Central memory CD8-positive, alpha-beta T cell (primary cell): ENCODE results near the gene ZNF718.
A peak's percentile ranks its signal among the peaks of the same experiment; 100 is the strongest.
"Not testable (repeated sequence)": the region's sequence is repeated elsewhere in the genome, so short reads cannot be mapped to it uniquely, and the experiment has no call there.

Experiments
- ATAC-seq: fragments of 150-1000 bp; cut with Tn5 transposase; replicated peaks from 2 replicates; pipeline ENCODE4 v1.10.0; 2022; ENCODE audit warnings: mild to moderate bottlenecking, moderate FRiP score, moderate number of reproducible peaks; ENCODE audit not compliant: poor library complexity, severe bottlenecking; ENCODE audit errors: extremely low read depth
- DNase-seq, 2 donors: peaks; one replicate each; pipeline ENCODE4 v3.0.0; 2021; ENCODE audit warnings: low spot score in 2 of 2
- H3K27ac Mint-ChIP-seq: one replicate; pipeline ENCODE4 v1.8.0; 2022; ENCODE audit warnings: low read depth, mild to moderate bottlenecking, moderate library complexity, mixed read lengths
- H3K27me3 Mint-ChIP-seq: one replicate; pipeline ENCODE4 v1.8.0; 2022; ENCODE audit warnings: mixed read lengths
- H3K36me3 Mint-ChIP-seq: one replicate; pipeline ENCODE4 v1.8.0; 2022; ENCODE audit warnings: mild to moderate bottlenecking, moderate library complexity, mixed read lengths; ENCODE audit not compliant: insufficient read depth
- H3K4me1 Mint-ChIP-seq: one replicate; pipeline ENCODE4 v1.8.0; 2022; ENCODE audit warnings: mixed read lengths
- H3K4me3 Mint-ChIP-seq: one replicate; pipeline ENCODE4 v1.8.0; 2022; ENCODE audit warnings: mild to moderate bottlenecking, moderate library complexity, mixed read lengths
- H3K9me3 Mint-ChIP-seq: one replicate; pipeline ENCODE4 v1.8.0; 2022; ENCODE audit warnings: mixed read lengths

ZNF718 gene

GRCh38 chr4:121408-122084 lies 2.8 kb upstream of the ZNF718 start:
- peak in 1 of 2 donors; percentile 35 for DNase-seq
- Mint-ChIP-seq H3K4me3 (peak overlapping the region; percentile 65), H3K9me3 (peaks cover 5% of the 10 kb centered on the region), H3K36me3 (peaks cover 20% of the 10 kb centered on the region), H3K27me3 (no peaks in the 10 kb centered on the region), H3K27ac (peak overlapping the region; percentile 95), H3K4me1 (peaks cover 43% of the 10 kb centered on the region)
- peak; percentile 48 for ATAC-seq

DNA sequence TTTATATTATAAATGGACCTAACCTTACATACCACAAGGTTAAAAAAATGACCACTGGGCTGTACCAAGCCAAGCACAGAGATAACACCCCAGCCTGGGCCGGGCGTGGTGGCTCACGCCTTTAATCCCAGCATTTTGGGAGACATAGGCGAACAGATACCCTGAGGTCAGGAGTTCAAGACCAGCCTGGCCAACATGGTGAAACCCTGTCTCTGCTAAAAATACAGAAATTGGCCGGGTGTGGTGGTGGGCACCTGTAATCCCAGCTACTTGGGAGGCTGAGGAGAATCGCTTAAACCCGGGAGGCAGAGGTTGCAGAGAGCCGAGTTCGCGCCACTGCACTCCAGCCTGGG lies 403 bp upstream of the ZNF718 start:
- not testable (repeated sequence) for H3K9me3 Mint-ChIP-seq, DNase-seq, H3K27me3 Mint-ChIP-seq, ATAC-seq
- Mint-ChIP-seq H3K27ac (peak overlapping the region; percentile 96), H3K36me3 (peaks cover 22% of the 10 kb centered on the region), H3K4me3 (peak overlapping the region; percentile 98), H3K4me1 (peaks cover 43% of the 10 kb centered on the region)

DNA sequence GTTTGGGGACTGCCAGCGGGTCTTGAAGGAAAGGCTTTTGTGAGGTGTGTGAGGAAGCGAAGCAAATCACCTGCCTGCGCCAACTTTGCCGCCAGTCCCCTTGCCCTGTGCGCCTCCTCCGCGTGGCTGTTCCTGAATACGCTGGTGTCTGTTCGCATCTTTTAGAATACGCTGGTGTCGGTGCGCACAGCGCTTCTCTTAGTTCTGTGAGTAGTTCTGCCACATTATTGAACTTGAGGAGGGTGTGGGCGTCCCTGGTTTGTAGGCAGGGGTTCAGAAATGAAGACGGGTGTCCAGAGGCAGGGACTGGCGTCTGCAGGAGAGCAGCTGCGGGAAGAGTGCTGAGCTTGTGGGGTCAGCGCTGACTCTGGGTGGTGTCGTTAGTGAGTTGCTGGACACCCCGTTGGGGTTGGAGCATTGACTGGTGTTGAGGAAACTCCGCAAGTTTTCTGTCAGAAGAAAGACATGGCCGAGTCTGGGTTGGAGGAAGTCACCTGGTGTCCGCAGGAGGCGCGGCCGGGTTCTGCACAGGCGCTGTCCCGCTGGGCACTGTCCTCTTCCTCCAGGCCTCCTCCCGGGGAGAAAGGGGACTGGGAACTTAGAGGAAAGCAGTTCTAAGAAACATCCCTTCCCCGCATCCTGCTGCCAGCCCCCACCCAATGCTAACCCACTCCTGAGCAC lies 930 bp downstream of the ZNF718 start:
- H3K9me3 Mint-ChIP-seq: no peaks in the 10 kb centered on the region
- H3K4me3 Mint-ChIP-seq: peak overlapping the region; percentile 98
- H3K4me1 Mint-ChIP-seq: peaks cover 42% of the 10 kb centered on the region
- H3K27ac Mint-ChIP-seq: peak overlapping the region; percentile 96
- H3K36me3 Mint-ChIP-seq: peaks cover 24% of the 10 kb centered on the region
- DNase-seq: peak in 1 of 2 donors; percentile 14
- ATAC-seq: peak; percentile 6
- no peaks in the 10 kb centered on the region for H3K27me3 Mint-ChIP-seq

DNA sequence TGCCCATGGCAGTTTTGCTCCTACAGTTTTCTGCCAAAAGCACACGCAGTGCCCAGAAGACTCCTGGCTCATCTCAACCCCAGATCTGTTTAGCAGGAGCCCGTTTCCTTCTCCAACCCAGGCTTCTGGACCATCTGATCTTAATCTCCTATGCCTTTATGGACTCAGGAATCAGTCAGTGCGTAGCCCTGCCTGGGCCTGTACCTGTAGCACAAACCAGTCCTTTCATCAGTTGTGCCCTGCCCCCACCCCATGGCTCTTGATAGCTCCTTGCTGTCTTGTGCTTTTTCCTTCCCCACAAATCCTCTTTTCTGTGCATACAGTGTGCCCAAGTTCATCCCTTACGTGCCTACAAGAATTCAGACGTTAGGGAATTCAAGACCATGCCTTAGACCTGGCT lies 1.5 kb downstream of the ZNF718 start:
- no peaks in the 10 kb centered on the region for H3K27me3 Mint-ChIP-seq
- peak overlapping the region; percentile 59 for H3K27ac Mint-ChIP-seq
- peaks cover 36% of the 10 kb centered on the region for H3K4me1 Mint-ChIP-seq
- peaks cover 24% of the 10 kb centered on the region for H3K36me3 Mint-ChIP-seq
- ATAC-seq (no peak), DNase-seq (no peak)
- peak overlapping the region; percentile 98 for H3K4me3 Mint-ChIP-seq
- H3K9me3 Mint-ChIP-seq: no peaks in the 10 kb centered on the region

DNA sequence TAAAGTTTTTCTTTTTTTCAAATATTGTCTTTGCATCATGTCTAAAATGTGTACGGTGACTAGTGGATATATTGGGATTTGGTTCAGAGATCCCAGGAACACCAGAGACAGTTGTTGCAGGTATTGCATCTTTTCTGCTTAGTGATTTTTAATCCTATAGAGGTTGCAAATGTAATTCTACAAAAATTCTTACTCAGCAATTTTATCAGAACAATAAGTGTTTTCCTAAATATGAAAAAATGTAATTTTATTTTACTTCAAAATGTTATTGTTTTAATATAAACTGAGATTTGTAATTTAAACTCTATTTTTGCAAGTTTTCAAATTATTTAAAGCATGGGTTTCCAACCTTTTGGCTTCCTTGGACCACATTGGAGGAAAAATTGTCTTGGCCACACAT lies 8.2 kb downstream of the ZNF718 start:
- H3K27me3 Mint-ChIP-seq: no peaks in the 10 kb centered on the region
- no peak overlapping the region for H3K27ac Mint-ChIP-seq
- H3K36me3 Mint-ChIP-seq: peaks cover 21% of the 10 kb centered on the region
- ATAC-seq (no peak), DNase-seq (no peak)
- H3K9me3 Mint-ChIP-seq: no peaks in the 10 kb centered on the region
- H3K4me3 Mint-ChIP-seq: no peak overlapping the region
- H3K4me1 Mint-ChIP-seq: peaks cover 5% of the 10 kb centered on the region

DNA sequence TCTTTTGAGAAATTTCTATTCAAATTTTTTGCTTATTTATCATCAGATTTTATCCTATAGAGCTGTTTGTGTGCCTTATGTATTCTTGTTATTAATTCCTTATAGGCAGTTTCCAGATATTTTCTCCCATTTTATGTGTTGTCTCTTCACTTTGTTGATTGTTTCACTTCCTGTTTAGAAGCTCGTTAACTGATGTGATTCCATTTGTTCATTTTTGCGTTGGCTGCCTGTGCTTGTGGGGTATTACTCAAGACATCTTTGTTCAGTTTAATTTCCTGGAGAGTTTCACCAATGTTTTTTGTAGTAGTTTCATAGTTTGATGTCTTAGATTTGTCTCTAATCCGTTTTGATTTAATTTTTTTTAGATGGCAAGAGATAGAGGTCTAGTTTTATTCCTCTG lies 14.6 kb downstream of the ZNF718 start:
- Mint-ChIP-seq H3K9me3 (no peaks in the 10 kb centered on the region), H3K27ac (no peak overlapping the region)

DNA sequence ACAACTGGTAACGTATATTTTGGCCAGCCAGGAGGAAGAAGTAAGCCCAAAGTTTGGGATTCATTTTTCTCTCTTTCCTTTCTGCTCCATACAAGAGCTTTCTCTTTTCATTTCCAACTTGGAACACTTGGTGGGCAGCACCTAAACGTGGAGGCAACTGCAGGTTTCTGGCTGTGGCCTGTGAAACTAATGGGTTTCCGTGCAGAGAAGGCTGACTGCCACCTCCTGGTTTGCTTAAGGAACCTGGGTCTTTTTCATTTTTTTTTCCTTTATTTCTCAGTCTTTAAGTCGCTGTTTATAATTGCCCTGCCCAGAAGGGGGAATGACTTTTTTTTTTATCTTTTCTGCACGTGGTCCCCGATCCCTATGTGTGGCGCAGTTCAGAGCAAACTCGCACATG lies 15.4 kb downstream of the ZNF718 start:
- ATAC-seq (no peak), DNase-seq (no peak)
- Mint-ChIP-seq H3K27ac (no peak overlapping the region), H3K36me3 (peaks cover 20% of the 10 kb centered on the region), H3K27me3 (no peaks in the 10 kb centered on the region), H3K9me3 (no peaks in the 10 kb centered on the region), H3K4me3 (no peak overlapping the region), H3K4me1 (peaks cover 5% of the 10 kb centered on the region)

More for the DNA sequence above, 14.6 kb downstream of the ZNF718 start:
- no peaks in the 10 kb centered on the region for H3K27me3 Mint-ChIP-seq
- DNase-seq: no peak
- peaks cover 5% of the 10 kb centered on the region for H3K4me1 Mint-ChIP-seq
- ATAC-seq: no peak
- no peak overlapping the region for H3K4me3 Mint-ChIP-seq
- peaks cover 26% of the 10 kb centered on the region for H3K36me3 Mint-ChIP-seq

GRCh38 chr4:146621-147020 lies 22.3 kb downstream of the ZNF718 start:
- H3K4me1 Mint-ChIP-seq: no peaks in the 10 kb centered on the region
- no peak for ATAC-seq
- no peak overlapping the region for H3K4me3 Mint-ChIP-seq
- H3K27me3 Mint-ChIP-seq: no peaks in the 10 kb centered on the region
- H3K27ac Mint-ChIP-seq: no peak overlapping the region
- no peaks in the 10 kb centered on the region for H3K36me3 Mint-ChIP-seq
- no peak for DNase-seq
- no peaks in the 10 kb centered on the region for H3K9me3 Mint-ChIP-seq

- no peaks in the 10 kb centered on the region for H3K9me3 Mint-ChIP-seq
- no peaks in the 10 kb centered on the region for H3K4me1 Mint-ChIP-seq
- H3K4me3 Mint-ChIP-seq: no peak overlapping the region
- no peak overlapping the region for H3K27ac Mint-ChIP-seq
- H3K36me3 Mint-ChIP-seq: no peaks in the 10 kb centered on the region
- DNase-seq: no peak
- no peak for ATAC-seq
- H3K27me3 Mint-ChIP-seq: no peaks in the 10 kb centered on the region
Observed at GRCh38 chr4:147233-147632, 22.9 kb downstream of the ZNF718 start.

- H3K36me3 Mint-ChIP-seq: no peaks in the 10 kb centered on the region
- H3K4me1 Mint-ChIP-seq: no peaks in the 10 kb centered on the region
- H3K27me3 Mint-ChIP-seq: no peaks in the 10 kb centered on the region
- DNase-seq (no peak), ATAC-seq (no peak)
- H3K27ac Mint-ChIP-seq: no peak overlapping the region
- H3K9me3 Mint-ChIP-seq: no peaks in the 10 kb centered on the region
- no peak overlapping the region for H3K4me3 Mint-ChIP-seq
Observed at GRCh38 chr4:161496-162284, 37.4 kb downstream of the ZNF718 start.

DNA sequence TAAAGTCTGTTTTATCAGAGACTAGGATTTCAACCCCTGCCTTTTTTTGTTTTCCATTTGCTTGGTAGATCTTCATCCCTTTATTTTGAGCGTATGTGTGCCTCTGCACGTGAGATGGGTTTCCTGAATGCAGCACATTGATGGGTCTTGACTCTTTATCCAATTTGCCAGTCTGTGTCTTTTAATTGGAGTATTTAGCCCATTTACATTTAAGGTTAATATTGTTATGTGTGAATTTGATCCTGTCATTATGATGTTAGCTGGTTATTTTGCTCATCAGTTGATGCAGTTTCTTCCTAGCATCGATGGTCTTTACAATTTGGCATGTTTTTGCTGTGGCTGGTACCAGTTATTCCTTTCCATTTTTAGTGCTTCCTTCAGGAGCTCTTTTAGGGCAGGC lies 45.3 kb downstream of the ZNF718 start:
- not testable (repeated sequence) for H3K27me3 Mint-ChIP-seq, H3K27ac Mint-ChIP-seq, DNase-seq, H3K4me3 Mint-ChIP-seq, H3K36me3 Mint-ChIP-seq, H3K4me1 Mint-ChIP-seq, ATAC-seq
- peaks cover 14% of the 10 kb centered on the region for H3K9me3 Mint-ChIP-seq

DNA sequence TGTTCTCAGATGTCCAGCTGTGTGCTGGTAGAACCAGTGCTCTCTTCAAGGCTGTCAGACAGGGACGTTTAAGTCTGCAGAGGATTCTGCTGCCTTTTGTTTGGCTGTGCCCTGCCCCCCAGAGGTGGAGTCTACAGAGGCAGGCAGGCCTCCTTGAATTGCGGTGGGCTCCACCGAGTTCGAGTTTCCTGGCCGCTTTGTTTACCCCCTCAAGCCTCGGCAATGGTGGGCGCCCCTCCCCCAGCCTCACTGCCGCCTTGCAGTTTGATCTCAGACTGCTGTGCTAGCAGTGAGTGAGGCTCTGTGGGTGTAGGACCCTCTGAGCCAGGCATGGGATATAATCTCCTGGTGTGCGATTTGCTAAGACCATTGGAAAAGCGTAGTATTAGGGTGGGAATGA lies 47.0 kb downstream of the ZNF718 start:
- not testable (repeated sequence) for H3K4me3 Mint-ChIP-seq, H3K27ac Mint-ChIP-seq, H3K27me3 Mint-ChIP-seq, H3K36me3 Mint-ChIP-seq, ATAC-seq, H3K4me1 Mint-ChIP-seq, DNase-seq
- H3K9me3 Mint-ChIP-seq: peaks cover 20% of the 10 kb centered on the region
